ENCODE data around the gene SMIM13. TPM values are rescaled to one million over a fixed set of nuclear protein-coding genes. Genes with fewer than 3 reads are reported as not detected.

SMIM13 gene
- total and polyA plus RNA-seq, 2 donors from 2014 or later: 4.0 to 6.6 TPM

DNA sequence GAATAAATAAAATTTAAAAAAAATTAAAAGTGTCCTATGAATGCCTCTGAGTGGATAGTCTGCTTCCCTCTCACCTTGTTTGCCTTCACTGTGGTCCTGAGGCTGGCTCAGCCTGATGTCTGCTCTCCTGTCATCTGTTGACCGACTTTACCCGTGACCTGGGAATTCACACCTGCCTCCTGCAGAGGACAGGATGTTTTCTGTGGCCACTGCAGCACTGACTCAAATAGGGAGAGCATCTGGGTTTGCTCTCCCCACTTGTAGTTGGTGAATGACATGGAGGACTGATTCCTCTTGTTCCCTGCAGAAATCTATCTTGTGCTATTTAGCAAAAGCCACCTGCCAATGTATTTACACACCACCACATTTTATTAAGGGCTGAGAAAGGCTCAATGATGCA, 70.3 kb downstream of the SMIM13 start:
- no peak for TF ChIP-seq CTCF (IDR thresholded peaks at IDR 0.05; ENCODE audit: borderline replicate concordance, extremely low read depth, insufficient read depth)
- no peaks in the 10 kb centered on the region for H3K9me3 ChIP-seq (ENCODE audit: control insufficient read depth in 2 of 3, insufficient read depth in 1 of 3, low read length in 3 of 3)

DNA sequence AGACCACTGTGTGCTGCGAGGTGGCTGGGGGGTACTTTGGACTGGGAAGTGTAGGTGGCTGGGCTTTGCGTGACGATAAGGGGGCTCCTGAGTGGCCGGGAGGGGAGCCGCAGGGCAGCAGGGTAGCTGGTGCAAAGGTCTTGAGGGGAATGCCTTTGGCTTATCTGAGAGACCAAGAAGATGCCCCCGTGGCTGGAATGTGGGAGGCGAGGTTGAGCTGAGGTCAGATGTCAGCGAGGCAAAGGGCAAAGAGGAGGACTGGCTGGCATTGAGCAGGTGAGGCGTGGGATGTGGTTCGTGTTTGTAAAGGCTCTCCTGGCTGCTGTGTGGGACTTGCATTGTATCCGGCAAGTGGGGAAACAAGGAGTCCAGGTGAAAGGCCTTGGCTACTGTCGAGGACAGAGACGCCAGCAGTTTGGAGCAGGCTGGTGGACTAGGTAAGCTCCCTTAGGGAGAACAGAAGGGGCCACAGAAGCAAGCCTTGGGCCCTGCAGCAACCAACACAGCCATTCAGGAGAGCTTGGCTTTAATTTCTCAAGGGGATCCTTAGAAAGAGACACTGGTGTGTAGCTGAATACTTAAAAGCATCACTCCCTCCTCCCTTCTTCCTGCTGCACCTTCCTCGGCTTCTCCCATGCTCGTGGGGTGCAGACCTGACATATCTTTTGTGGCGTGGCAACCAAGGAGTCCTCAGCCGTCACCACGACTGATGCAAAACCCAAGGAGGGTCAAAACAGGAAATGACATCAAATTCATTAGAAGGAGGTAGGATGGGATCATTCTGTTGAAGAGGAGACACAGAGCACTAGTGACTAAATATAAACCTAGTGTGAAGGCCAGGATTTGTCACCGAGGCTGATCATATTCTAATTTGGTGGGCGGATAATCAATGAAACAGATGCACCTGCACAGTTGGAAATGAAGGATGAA, 71.3 kb downstream of the SMIM13 start:
- DNase-seq (no peak), FAIRE-seq (no peak)
- no peak for TF ChIP-seq CTCF (IDR thresholded peaks at IDR 0.05; ENCODE audit: borderline replicate concordance, extremely low read depth, insufficient read depth)
- H3K9me3 ChIP-seq (ENCODE audit: control insufficient read depth in 2 of 3, insufficient read depth in 1 of 3, low read length in 3 of 3): no peaks in the 10 kb centered on the region
- H3K4me1 ChIP-seq (ENCODE audit: control insufficient read depth in 2 of 3, insufficient read depth in 2 of 3, low read depth in 1 of 3, low read length in 3 of 3): no peaks in the 10 kb centered on the region
- no peak overlapping the region for H3K9ac ChIP-seq (ENCODE audit: low read length in 3 of 3)
- no peak overlapping the region for H3K4me3 ChIP-seq (ENCODE audit: low read length in 3 of 3)
- no peak overlapping the region for H3K27ac ChIP-seq (ENCODE audit: low read depth in 2 of 2, low read length in 2 of 2)
- intact Hi-C loops (cut with DNase I): no loop called here
- no peaks in the 10 kb centered on the region for H3K36me3 ChIP-seq (ENCODE audit: control insufficient read depth in 2 of 3, insufficient read depth in 3 of 3, low read length in 3 of 3)
- no peaks in the 10 kb centered on the region for H3K27me3 ChIP-seq (ENCODE audit: control insufficient read depth, insufficient read depth, low read length)

More for the DNA sequence above, 70.3 kb downstream of the SMIM13 start:
- Histone ChIP-seq H3K27ac (ENCODE audit: low read depth in 2 of 2, low read length in 2 of 2) (no peak overlapping the region), H3K4me3 (ENCODE audit: low read length in 3 of 3) (no peak overlapping the region), H3K9ac (ENCODE audit: low read length in 3 of 3) (no peak overlapping the region), H3K4me1 (ENCODE audit: control insufficient read depth in 2 of 3, insufficient read depth in 2 of 3, low read depth in 1 of 3, low read length in 3 of 3) (no peaks in the 10 kb centered on the region), H3K27me3 (ENCODE audit: control insufficient read depth, insufficient read depth, low read length) (no peaks in the 10 kb centered on the region), H3K36me3 (ENCODE audit: control insufficient read depth in 2 of 3, insufficient read depth in 3 of 3, low read length in 3 of 3) (no peaks in the 10 kb centered on the region)
- no peak for FAIRE-seq
- intact Hi-C loops (cut with DNase I): no loop called here
- DNase-seq: no peak

- no peak overlapping the region for H3K4me3 ChIP-seq (ENCODE audit: low read length in 3 of 3)
- no peak for DNase-seq
- H3K27ac ChIP-seq (ENCODE audit: low read depth in 2 of 2, low read length in 2 of 2): no peak overlapping the region
- no peak for TF ChIP-seq CTCF (IDR thresholded peaks at IDR 0.05; ENCODE audit: borderline replicate concordance, extremely low read depth, insufficient read depth)
- no peak overlapping the region for H3K9ac ChIP-seq (ENCODE audit: low read length in 3 of 3)
- H3K27me3 ChIP-seq (ENCODE audit: control insufficient read depth, insufficient read depth, low read length): no peaks in the 10 kb centered on the region
- no peaks in the 10 kb centered on the region for H3K9me3 ChIP-seq (ENCODE audit: control insufficient read depth in 2 of 3, insufficient read depth in 1 of 3, low read length in 3 of 3)
- H3K4me1 ChIP-seq (ENCODE audit: control insufficient read depth in 2 of 3, insufficient read depth in 2 of 3, low read depth in 1 of 3, low read length in 3 of 3): no peaks in the 10 kb centered on the region
- no peak for FAIRE-seq
- intact Hi-C loops (cut with DNase I): no loop called here
- H3K36me3 ChIP-seq (ENCODE audit: control insufficient read depth in 2 of 3, insufficient read depth in 3 of 3, low read length in 3 of 3): no peaks in the 10 kb centered on the region
These were observed 73.3 kb downstream of the SMIM13 start for GRCh38 chr6:11166948-11167347.

Data from kidney (tissue), 14 donors.